NCI-H524 (cell line): ENCODE results near the gene PCDH12.

ENCODE experiments used
- DNase-seq, 2 experiments: peaks; one replicate each; lab custom pipeline; 2025; lab: John Stamatoyannopoulos, UW

Gene PCDH12

DNA sequence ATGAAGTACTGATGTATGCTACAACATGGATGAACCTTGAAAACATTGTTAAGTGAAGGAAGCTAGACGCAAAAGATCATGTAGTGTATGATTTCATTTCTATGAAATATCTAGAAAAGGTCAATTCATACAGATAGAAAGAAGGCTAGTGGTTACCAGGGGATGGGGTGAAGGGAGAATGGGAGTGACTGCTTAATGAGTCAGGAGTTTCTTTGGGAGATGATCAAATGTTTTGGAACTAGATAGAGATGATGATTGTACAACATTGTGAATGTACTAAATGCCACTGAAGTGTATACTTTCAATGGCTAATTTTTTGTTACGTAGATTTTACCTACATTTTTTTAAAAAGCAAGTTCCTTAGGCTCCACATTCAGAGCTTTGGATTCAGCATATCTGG lies 49.2 kb downstream of the PCDH12 start:
- DNase-seq = no peak

DNA sequence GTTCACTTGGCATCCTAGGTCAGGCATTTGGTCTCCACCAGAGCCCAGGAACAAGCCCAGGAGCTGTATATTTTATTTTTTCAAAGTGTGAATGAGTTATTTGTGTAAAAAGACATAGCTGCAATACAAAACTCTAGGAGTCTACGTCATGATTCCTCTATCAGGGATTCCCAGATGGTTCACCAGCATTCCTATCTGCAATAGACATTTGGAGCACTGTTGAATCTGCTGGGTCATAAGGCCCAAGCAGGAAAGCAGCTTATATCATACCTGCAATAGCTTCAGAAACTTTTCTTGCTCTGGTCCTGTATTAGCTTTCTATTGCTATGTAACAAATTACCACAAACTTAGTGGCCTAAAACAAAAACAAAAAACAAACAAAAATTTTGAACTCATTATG lies 51.0 kb downstream of the PCDH12 start:
- no peak for DNase-seq

DNA sequence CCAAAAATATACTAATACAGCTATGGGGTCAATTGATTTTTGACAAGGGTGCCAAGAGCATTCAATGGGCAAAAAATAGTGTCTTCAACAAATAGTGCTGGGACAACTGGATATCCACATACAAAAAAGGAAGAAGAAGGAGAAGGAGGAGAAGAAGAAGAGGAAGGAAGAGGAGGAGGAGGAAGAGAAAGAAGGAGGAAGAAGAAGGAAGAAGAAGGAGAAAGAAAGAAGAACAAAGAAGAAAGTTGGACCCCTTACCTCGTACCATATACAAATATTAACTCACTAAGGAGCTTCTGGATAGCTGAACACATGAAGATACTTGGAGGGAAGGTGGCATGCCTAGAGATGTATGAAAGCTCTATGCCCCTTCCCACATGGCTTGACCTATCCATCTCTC lies 51.5 kb downstream of the PCDH12 start:
- DNase-seq = no peak

DNA sequence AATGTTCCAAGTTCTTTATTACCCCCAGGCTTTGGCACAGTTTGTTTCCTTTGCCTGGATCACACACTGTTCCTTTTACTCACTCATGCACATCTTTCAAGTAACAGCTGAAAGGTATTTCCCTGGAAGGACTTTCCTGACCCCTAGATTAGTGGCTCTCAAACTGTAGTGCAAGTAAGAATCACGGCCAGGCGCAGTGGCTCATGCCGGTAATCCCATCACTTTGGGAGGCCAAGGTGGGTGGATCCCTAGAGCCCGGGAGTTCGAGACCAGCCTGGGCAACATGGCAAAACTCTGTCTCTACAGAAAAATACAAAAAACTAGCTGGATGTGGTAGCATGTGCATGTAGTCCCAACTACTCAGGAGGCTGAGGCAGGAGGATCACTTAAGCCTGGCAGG lies 53.5 kb downstream of the PCDH12 start:
- DNase-seq = no peak

DNA sequence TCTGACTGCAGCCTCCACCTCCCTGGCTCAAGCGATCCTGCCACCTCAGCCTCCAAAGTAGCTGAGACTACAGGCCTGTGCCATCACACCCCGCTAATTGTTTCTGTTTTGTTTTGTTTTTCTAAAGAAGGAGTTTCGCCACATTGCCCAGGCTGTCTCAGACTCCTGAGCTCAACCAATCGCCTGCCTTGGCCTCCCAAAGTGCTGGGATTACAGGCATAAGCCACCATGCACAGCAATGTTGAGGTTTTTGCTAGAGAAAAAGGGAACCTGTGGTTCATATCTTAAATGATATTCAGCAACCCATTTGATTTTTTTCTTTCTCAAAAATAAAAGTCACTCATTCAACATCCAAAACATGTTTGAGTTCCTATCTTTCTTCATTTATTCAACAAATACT lies 54.7 kb downstream of the PCDH12 start:
- DNase-seq = no peak

DNA sequence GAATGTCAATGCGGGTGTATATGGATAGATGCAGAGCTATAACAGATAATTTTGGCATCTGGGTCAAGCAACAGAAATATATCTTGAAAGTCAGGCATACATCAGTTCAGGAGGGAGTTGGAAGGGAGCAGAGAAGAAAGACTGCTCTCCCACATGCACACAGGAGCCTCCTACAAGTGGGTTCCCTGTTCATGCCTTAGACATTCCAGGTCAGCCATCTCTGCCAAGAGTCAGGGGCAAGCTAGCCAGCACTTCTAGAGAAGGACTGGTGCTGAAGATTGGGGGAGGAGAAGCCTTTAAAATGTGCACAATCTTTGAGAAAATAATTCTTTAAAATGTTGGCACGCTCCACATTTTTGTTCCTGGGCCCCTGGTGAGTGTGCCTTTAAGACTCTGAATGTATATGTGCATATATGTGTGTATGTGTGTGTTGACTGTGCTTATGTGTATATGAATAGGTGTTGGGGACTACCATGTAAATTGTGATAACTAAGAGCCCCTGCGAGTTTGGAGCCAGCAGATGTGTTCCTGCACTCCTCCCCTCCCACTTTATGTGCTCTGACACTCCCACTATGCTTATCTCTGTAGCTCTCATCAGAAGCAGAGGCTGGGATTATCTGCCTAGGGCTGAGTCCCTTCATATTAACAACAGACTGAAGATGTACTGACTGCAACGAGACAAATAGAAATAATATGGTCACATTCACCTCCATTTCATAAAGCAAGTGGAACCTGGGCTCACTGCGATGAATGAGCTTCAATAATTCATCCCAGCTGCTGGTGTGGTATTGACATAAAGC lies 55.8 kb downstream of the PCDH12 start:
- DNase-seq = no peak

DNA sequence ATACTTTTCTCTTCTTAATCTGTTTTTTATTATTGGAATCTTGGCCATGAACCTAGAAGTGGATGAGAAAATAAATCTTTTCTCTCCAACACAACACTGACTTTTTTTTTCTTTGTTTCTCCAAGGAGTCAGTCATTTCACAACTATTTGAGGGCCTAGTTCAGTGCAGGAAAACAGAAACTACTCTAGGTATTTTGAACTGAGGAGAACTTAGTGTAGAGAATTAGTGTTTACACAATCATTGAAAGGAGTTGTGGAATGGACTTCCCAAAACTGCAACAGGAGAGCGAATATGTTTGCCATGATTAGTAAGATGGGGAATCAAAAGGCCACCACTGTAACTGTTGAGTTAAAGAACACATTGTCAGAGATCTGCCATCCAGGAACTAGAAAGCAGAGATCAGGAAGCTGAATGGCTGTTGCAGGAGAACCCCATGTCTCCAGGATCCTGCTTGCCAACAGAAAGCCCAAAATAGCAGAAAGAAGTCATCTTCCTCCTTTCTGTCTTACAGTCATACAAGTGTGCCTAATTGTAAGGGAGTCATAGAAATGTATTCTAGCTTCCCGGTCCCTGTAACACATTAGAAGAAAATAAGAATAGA lies 59.5 kb downstream of the PCDH12 start:
- DNase-seq = no peak

DNA sequence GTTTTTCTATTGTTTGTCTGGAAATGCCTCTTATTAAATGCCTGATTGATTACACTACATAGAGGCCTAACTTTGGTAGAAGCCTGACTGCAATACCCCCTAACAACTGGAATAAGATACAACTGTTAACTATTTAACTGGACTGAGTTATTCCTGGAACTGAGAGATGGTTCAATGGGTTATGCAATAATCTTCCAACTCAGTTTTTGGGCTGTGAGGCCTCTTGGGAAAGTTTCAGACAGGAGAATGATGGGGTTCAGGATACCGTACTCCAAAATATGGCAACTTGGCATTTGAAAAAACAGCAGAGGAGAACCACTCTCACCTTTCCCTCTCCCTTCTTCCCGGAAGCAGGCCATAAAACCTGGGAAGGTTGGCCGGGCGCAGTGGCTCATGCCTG lies 60.6 kb downstream of the PCDH12 start:
- DNase-seq = no peak
